GM19468 (cell line): ENCODE measurements around the gene RABGAP1L.
"Not testable (repeated sequence)": the region's sequence is repeated elsewhere in the genome, so short reads cannot be mapped to it uniquely, and the experiment has no call there.

Experiments used
- ATAC-seq: cut with Tn5 transposase; IDR thresholded peaks from one replicate; pipeline ENCODE4 v1.9.1; 2021; ENCODE audit warnings: mild to moderate bottlenecking, moderate library complexity, moderate number of reproducible peaks; ENCODE audit not compliant: unreplicated experiment; ENCODE audit errors: extremely low read depth

RABGAP1L gene

GRCh38 chr1:174153085-174153824, 6.1 kb upstream of the RABGAP1L start:
- ATAC-seq = no peak

- ATAC-seq = no peak
Observed at GRCh38 chr1:174153825-174154107, 5.6 kb upstream of the RABGAP1L start.

GRCh38 chr1:174156437-174156836, 2.9 kb upstream of the RABGAP1L start:
- ATAC-seq = no peak

GRCh38 chr1:174157157-174157806, 2.0 kb upstream of the RABGAP1L start:
- peak; percentile 28 for ATAC-seq

GRCh38 chr1:174158767-174159251, 511 bp upstream of the RABGAP1L start:
- ATAC-seq = no peak

- no peak for ATAC-seq
Observed at GRCh38 chr1:174160109-174160473, 771 bp downstream of the RABGAP1L start.

GRCh38 chr1:174160603-174161002, 1.3 kb downstream of the RABGAP1L start:
- ATAC-seq = no peak

- no peak for ATAC-seq
Observed at GRCh38 chr1:174161813-174162212, 2.5 kb downstream of the RABGAP1L start.

GRCh38 chr1:174164826-174165225, 5.5 kb downstream of the RABGAP1L start:
- no peak for ATAC-seq

- no peak for ATAC-seq
Observed at GRCh38 chr1:174165471-174166137, 6.3 kb downstream of the RABGAP1L start.

- no peak for ATAC-seq
Observed at GRCh38 chr1:174166530-174167264, 7.4 kb downstream of the RABGAP1L start.

- ATAC-seq = no peak
Observed at GRCh38 chr1:174167265-174167803, 8.0 kb downstream of the RABGAP1L start.

- no peak for ATAC-seq
Observed at GRCh38 chr1:174169342-174169741, 10.0 kb downstream of the RABGAP1L start.

GRCh38 chr1:174171073-174171472, 11.8 kb downstream of the RABGAP1L start:
- no peak for ATAC-seq

- no peak for ATAC-seq
Observed at GRCh38 chr1:174174461-174175329, 15.4 kb downstream of the RABGAP1L start.

GRCh38 chr1:174178459-174178858, 19.1 kb downstream of the RABGAP1L start:
- not testable (repeated sequence) for ATAC-seq

- no peak for ATAC-seq
Observed at GRCh38 chr1:174189428-174190062, 30.2 kb downstream of the RABGAP1L start.

GRCh38 chr1:174190691-174191199, 31.4 kb downstream of the RABGAP1L start:
- no peak for ATAC-seq

GRCh38 chr1:174191349-174191862, 32.1 kb downstream of the RABGAP1L start:
- no peak for ATAC-seq
